ENCODE data around the gene TAS2R42. TPM values are rescaled to one million over a fixed set of nuclear protein-coding genes. Genes with fewer than 3 reads are reported as not detected.
A peak's percentile ranks its signal among the peaks of the same experiment; 100 is the strongest.

Gene TAS2R42
- total RNA-seq (2014; rRNA removed; shearing (Covaris generic)): not detected in 2 replicates
- not detected in 2 replicates for polyA plus RNA-seq (2015; cell fraction: cytosol; rRNA removed)
- not detected in 2 replicates for polyA plus RNA-seq (2015; cell fraction: nucleus; rRNA removed)

DNA sequence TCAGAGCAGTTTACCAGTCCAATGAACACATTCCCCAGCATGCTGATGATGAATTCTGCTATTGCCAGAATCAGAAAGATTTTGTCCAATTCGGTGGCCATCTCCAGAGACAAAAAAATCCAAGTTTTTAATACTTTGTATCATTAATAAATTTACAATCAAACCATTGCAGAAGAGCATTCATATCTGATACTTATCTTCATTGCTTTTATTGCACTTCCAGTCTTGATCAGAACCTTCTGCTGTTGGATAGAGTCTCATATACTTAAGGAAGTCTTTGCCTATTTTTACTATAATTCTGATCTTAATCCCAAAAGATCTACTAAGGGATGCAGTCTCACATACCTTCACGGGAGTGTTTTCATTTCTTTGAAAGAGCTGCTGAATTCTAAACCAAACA lies at the start of gene TAS2R42:
Gene TAS2R42 (minus strand): TSS at position 101 of the 400 bp plus-strand sequence. CDS start 0 bp downstream, at position 101.
- DNase-seq (ENCODE audit: low read depth): no peak

- no peak for DNase-seq (ENCODE audit: low read depth)
These were observed 46.8 kb upstream of the TAS2R42 start for GRCh38 chr12:11233532-11233931.

DNA sequence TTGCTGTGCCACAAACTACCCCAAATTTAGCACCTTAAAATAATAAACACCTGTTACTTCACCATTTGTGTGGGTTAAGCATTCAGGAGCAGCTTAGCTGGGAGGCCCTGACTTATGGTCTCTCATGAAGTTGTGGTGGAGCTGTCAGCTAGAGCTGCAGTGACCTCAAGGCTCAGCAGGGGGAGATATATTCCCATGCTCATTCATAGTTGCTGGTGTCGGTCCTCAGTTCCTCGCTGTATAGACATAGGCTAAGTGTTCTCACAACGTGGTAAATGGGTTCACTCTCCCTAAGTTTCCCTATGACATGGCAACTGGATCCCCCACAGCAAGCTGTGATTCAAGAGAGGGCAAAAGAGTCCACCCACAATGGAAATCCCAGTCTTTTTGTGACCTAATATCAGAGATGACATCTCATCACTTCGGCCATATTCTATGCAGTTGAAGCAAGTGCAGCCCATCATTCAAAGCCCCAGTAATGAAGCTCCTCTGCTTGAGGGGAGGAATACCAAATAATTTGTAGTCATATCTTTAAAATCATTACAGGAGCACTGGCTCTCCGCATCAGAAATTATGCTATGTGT lies 41.7 kb upstream of the TAS2R42 start:
- peak; percentile 59 for DNase-seq (ENCODE audit: low read depth)

- no peak for DNase-seq (ENCODE audit: low read depth)
These were observed 40.6 kb upstream of the TAS2R42 start for GRCh38 chr12:11227373-11227772.

DNA sequence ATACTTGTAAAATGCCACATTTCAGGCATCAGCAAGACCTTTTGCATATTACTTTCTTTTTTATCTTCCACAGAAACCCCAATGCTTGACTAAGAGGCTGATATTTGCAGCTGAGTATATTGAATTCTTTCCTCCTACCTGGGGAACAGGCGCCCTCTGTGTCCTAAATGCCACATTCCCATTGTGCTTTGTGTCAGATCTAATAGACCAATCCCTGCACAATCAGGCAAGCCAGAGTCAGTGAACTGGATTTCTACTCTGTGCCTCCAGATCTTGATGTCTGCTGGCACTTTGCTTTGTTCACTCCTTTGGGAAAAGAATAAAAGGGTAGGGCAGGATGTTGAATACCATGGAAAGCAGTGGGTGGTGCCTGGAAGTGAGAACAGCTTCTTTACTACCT lies 22.4 kb upstream of the TAS2R42 start:
- DNase-seq (ENCODE audit: low read depth): no peak

- no peak for DNase-seq (ENCODE audit: low read depth)
These were observed 17.4 kb upstream of the TAS2R42 start for GRCh38 chr12:11204173-11204572.

DNA sequence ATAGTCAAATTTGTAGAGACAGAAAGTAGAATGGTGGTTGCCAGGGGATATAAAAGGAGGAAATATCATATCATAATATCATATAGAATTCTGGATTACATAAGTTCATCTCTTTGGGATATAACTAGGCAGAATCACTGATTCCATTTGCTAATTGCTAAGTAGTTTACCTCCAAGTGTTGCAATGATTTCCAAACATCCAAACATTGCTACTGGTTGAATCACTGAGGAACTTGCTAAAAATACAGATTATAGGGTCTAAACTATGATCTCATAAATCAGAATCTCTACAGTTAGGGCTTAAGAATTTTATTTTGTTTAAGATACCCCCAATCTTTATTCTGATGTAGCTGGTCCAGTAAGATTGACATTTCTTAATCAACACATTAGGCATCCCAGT lies 16.1 kb upstream of the TAS2R42 start:
- no peak for DNase-seq (ENCODE audit: low read depth)

GRCh38 chr12:11183011-11183410 lies 3.7 kb downstream of the TAS2R42 start:
- DNase-seq (ENCODE audit: low read depth): no peak

- DNase-seq (ENCODE audit: low read depth): no peak
These were observed 4.2 kb downstream of the TAS2R42 start for GRCh38 chr12:11182529-11182928.

DNA sequence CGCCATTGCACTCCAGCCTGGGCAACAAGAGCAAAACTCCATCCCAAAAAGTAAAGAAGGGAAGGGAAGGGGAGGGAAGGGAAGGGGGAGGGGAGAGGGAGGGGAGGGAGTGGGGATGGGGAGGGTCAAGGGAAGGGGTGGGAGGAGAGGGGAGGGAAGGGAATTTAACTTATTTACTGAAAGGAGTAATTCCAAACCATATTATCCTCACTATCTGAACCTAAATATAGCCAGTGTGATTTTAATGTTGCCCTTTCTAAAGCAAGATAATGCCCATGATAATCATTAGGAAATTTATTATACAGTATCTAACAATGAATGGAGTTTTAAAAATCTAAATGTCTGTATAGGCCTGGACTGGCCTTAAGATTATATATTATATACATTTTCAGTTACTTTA lies 8.5 kb downstream of the TAS2R42 start:
- DNase-seq (ENCODE audit: low read depth): no peak

DNA sequence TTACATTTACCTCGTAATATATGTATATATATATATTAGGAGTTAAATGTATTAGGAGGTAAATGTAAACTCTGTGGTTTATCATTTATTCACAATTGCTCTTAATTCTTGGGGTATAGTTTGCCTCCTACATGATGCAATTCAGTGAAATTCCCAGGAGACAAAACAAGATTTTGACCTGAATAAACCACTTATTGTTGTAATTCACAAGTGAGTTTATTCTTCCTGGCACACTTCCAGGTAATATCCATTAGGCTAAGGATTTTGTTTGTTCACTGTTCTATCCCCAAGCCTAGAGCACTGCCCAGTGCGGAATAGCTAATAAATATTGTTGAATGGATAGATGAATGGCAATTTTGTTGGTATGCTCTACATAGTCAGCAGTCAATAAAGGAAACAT lies 12.7 kb downstream of the TAS2R42 start:
- no peak for DNase-seq (ENCODE audit: low read depth)

DNA sequence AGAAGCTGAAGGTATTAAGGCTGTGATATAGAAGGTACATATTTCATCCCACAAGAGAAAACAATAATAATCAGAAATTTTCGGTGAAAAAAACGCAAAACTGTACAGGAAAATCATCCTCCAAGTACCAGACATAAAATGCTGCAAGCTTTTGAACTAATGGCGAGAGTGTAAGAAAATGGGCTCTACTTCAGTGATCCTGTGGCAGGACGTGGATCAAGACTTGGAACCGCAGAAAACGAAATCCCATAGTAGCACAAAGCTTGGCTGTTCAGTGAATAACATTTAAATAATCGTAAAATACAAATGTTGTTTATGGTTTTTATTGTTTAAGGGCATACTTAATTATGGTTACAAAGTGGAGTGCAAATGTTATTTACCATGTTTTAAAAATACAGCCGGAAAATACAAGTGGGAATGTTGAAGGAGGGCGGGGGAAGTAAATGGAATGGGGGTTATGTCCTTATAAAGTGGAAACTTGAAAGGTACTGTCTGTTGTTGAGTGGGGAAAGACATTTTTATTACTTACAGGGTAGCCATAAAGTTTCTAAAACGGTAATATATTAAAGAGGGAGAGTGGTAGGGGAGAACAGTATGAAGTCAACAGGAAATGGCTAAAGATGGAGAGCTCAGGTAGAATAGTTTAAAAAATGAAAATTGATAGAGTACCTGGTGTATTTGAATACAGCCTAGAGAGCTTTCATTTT lies 14.6 kb downstream of the TAS2R42 start:
- DNase-seq (ENCODE audit: low read depth): no peak

- peak; percentile 91 for DNase-seq (ENCODE audit: low read depth)
These were observed 15.4 kb downstream of the TAS2R42 start, which contains the start of gene SMIM10L1 for GRCh38 chr12:11171145-11171968. SMIM10L1 (plus strand) TSS chr12:11171194; CDS start chr12:11171357, 163 bp downstream.

- DNase-seq (ENCODE audit: low read depth): no peak
These were observed 16.0 kb downstream of the TAS2R42 start for GRCh38 chr12:11170810-11171144.

GRCh38 chr12:11166300-11166699 lies 20.4 kb downstream of the TAS2R42 start:
- no peak for DNase-seq (ENCODE audit: low read depth)

DNA sequence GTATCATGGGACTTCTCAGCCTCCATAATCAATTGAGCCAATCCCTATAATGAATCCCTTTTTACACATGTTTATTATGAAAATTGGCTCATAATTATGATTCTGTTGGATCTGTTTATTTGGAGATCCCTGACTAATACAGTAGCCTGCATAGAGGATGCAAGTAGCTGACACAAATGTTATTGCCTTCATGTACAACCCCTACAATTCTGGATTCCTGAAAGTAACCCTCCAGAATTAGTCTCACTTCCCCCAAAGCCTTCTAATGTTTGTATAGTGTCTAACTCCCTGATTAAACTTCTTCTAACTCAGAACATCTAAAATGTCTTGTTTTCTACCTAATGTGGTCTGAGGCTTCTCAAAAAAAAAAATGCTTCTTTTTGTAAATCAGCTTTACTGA lies 22.4 kb downstream of the TAS2R42 start:
- no peak for DNase-seq (ENCODE audit: low read depth)

DNA sequence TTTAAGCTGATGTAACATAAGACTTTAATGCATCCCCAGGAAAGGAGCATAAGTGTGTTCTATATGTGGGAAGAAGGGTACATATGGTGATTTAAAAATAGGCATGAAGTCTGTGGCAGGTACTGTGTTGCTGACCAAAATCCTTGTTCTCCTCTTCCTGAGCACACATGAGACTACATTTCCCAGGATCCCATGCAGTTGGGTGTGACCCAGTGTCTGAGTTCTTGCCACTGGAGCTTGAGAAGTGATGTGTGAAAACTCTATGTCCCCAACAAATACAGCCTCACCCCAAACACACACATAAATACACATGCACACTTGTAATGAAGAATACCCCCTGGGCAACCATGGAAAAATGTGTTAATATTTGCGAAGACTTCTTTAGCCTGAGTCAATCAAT lies 24.2 kb downstream of the TAS2R42 start:
- no peak for DNase-seq (ENCODE audit: low read depth)

DNA sequence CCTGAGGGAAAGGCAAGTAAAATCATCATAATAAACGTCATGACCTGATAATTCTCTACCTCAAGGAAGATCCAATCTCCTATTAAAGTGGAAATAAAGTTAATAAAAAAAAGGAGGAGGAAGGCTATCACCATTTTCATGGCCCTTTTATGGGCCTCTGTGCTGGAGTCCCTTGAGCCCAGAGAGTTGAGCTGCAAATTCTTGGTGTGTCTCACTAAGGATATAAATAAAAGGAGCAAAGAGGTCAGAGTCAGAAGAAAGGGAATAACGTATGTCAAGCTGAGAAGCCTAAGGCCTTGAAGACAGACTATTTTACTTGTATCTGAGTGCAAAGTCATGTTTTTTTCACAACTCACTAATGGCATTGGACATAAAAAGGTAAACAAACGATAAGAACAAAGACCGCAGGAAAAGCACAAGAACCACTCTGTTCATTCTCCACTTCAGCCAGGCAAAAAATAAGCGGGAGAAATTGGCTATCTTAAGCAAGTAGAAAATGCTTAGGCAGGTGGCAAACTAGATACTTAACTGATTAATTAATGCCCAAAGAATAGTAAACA lies 27.8 kb downstream of the TAS2R42 start:
- DNase-seq (ENCODE audit: low read depth): no peak

GRCh38 chr12:11154400-11154925 lies 32.3 kb downstream of the TAS2R42 start:
- DNase-seq (ENCODE audit: low read depth): no peak

GRCh38 chr12:11152725-11153124 lies 34.0 kb downstream of the TAS2R42 start:
- DNase-seq (ENCODE audit: low read depth): no peak

DNA sequence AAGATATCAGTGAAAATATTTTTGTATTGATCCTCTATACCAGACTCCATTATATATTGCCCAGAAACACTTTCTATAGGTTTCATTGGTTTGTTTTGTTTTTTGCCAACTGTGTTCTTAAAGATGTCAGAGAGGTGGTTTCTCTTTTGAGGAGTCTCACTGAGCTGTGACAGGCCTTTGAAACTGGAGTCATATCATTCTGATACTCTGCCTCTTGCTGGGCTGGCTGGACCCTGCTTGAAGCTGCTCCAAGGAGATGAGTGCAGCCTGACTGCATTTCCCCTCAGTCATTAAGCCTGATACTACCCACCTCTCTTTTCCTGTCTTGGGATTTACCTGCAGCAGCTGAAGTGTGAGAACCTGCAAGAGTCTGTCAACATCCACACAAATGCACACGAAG lies 35.9 kb downstream of the TAS2R42 start:
- DNase-seq (ENCODE audit: low read depth): no peak

- DNase-seq (ENCODE audit: low read depth): no peak
These were observed 39.3 kb downstream of the TAS2R42 start for GRCh38 chr12:11147420-11147819.

Data from HT1080 (cell line).